GM23248 (cell line): ENCODE results near the gene ZSWIM5.

Experiments
- EZH2 ChIP-seq: fragments of 200-600 bp; sonication (generic); IDR thresholded peaks from 2 replicates; pipeline ENCODE4 v1.6.1; 2018; ENCODE audit warnings: antibody characterized with exemption, mild to moderate bottlenecking; ENCODE audit not compliant: insufficient read depth, poor library complexity, severe bottlenecking
- EZH2phosphoT487 ChIP-seq: fragments of 200-600 bp; sonication (generic); IDR thresholded peaks from 2 replicates; pipeline ENCODE4 v1.6.1; 2018; ENCODE audit warnings: antibody characterized with exemption, moderate library complexity, mild to moderate bottlenecking, low read depth; ENCODE audit not compliant: insufficient read depth

DNA sequence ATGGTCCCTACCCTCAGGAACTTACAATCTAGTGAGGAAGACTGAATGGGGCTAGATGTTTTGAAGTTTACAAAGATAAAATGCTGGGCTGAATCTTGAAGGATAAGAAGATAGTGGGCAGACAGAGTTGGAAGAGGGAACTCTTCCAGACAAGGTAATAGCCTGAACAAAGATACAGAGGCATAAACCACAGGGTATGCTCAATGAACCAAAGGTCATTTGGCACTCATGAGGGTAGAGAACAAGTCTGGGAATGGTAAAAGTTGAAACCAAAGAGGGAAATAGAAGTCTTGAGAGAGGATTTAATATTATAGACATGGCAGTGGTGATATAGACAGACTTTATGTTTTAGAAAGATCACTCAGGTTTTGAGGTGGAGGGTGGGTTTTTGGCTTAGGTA is 48.1 kb upstream of the ZSWIM5 start:
- TF ChIP-seq EZH2 (no peak), EZH2phosphoT487 (no peak)
